ENCODE results near the gene ZDHHC21.

DNA sequence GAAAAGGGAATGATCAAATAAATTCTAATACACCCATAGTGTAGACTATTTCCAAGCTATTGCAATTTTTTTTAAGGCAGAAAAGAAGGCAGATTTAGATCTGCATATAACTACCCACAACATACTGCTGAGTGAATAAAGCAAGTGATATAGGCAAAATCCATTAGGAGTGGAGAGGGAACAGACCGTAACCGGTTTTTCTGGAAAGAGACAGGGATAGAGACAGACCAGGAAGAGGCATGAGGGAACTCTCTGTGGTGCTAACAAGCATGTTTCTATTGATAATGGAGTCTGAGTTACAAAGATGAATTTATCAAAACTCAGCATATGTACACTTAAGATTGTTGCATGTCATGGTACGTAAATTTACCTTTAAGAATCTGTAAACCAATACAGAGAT, 14.5 kb downstream of the ZDHHC21 start:
- TF ChIP-seq, protein P1, sequence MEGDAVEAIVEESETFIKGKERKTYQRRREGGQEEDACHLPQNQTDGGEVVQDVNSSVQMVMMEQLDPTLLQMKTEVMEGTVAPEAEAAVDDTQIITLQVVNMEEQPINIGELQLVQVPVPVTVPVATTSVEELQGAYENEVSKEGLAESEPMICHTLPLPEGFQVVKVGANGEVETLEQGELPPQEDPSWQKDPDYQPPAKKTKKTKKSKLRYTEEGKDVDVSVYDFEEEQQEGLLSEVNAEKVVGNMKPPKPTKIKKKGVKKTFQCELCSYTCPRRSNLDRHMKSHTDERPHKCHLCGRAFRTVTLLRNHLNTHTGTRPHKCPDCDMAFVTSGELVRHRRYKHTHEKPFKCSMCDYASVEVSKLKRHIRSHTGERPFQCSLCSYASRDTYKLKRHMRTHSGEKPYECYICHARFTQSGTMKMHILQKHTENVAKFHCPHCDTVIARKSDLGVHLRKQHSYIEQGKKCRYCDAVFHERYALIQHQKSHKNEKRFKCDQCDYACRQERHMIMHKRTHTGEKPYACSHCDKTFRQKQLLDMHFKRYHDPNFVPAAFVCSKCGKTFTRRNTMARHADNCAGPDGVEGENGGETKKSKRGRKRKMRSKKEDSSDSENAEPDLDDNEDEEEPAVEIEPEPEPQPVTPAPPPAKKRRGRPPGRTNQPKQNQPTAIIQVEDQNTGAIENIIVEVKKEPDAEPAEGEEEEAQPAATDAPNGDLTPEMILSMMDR (IDR thresholded peaks at IDR 0.05; ENCODE audit: control extremely low read depth in 1 of 3, insufficient read depth in 1 of 3, low read depth in 1 of 3, low read length in 3 of 3) = no peak
- TF ChIP-seq POLR2A (IDR thresholded peaks at IDR 0.05; ENCODE audit: control extremely low read depth in 1 of 2, low read depth in 2 of 2, low read length in 2 of 2) (no peak), CREB1 (IDR thresholded peaks at IDR 0.05) (no peak), EZH2 (IDR thresholded peaks at IDR 0.05; ENCODE audit: low read depth, low read length, severe bottlenecking) (no peak), HDAC6 (IDR thresholded peaks at IDR 0.05; ENCODE audit: low read depth, low read length) (no peak)
- TF ChIP-seq, protein P2, sequence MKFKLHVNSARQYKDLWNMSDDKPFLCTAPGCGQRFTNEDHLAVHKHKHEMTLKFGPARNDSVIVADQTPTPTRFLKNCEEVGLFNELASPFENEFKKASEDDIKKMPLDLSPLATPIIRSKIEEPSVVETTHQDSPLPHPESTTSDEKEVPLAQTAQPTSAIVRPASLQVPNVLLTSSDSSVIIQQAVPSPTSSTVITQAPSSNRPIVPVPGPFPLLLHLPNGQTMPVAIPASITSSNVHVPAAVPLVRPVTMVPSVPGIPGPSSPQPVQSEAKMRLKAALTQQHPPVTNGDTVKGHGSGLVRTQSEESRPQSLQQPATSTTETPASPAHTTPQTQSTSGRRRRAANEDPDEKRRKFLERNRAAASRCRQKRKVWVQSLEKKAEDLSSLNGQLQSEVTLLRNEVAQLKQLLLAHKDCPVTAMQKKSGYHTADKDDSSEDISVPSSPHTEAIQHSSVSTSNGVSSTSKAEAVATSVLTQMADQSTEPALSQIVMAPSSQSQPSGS (IDR thresholded peaks at IDR 0.05; ENCODE audit: low read length) = no peak
